Calu3 (cell line): ENCODE results near the gene CHST8. TPM values are rescaled to one million over a fixed set of nuclear protein-coding genes. Genes with fewer than 3 reads are reported as not detected.

ENCODE experiments used
- BruUV-seq: library from RNA; stranded (reverse); fragments of 400-500 nt; replicated peaks from 2 replicates; lab custom pipeline; 2021; lab: Mats Ljungman, UMichigan
- CTCF ChIA-PET: fragments of 300-600 bp; sonication (Branson Sonifier 250); formaldehyde crosslinking; loops from one replicate; lab custom pipeline; 2022; ENCODE audit warnings: antibody characterized with exemption; lab: Charles Lee
- DNase-seq: peaks from one replicate; pipeline ENCODE4 v3.0.0; 2022
- H3K27ac Mint-ChIP-seq: one replicate; pipeline ENCODE4 v1.8.0; 2022; ENCODE audit warnings: mixed read lengths; ENCODE audit not compliant: unreplicated experiment
- H3K27me3 Mint-ChIP-seq: one replicate; pipeline ENCODE4 v1.8.0; 2022; ENCODE audit warnings: mixed read lengths; ENCODE audit not compliant: unreplicated experiment
- H3K36me3 Mint-ChIP-seq: one replicate; pipeline ENCODE4 v1.8.0; 2022; ENCODE audit warnings: mild to moderate bottlenecking, moderate library complexity, mixed read lengths; ENCODE audit not compliant: insufficient read depth, unreplicated experiment
- H3K4me1 Mint-ChIP-seq: one replicate; pipeline ENCODE4 v1.8.0; 2022; ENCODE audit warnings: mild to moderate bottlenecking, low read depth, mixed read lengths; ENCODE audit not compliant: unreplicated experiment
- H3K4me3 Mint-ChIP-seq: one replicate; pipeline ENCODE4 v1.8.0; 2022; ENCODE audit warnings: mild to moderate bottlenecking, low read depth, moderate library complexity, mixed read lengths; ENCODE audit not compliant: unreplicated experiment
- H3K9me3 Mint-ChIP-seq: one replicate; pipeline ENCODE4 v1.8.0; 2022; ENCODE audit warnings: low read depth, mixed read lengths; ENCODE audit not compliant: unreplicated experiment
- CTCF ChIP-seq: fragments of 200-600 bp; IDR thresholded peaks from one replicate; pipeline ENCODE4 v1.8.0; 2022; ENCODE audit warnings: antibody characterized with exemption; ENCODE audit not compliant: unreplicated experiment
- intact Hi-C: fragments of 100-400 bp; cut with micrococcal nuclease; formaldehyde crosslinking; loops from one replicate; pipeline ENCODE4 v1.10.0; 2022; ENCODE audit not compliant: unreplicated experiment
- total RNA-seq: library from RNA; stranded (reverse); gene quantifications from 2 replicates; pipeline ENCODE4 v1.2.3, GENCODE V29; 2022

Gene CHST8
- total RNA-seq, 1 experiment from 2014 or later, result not detected

DNA sequence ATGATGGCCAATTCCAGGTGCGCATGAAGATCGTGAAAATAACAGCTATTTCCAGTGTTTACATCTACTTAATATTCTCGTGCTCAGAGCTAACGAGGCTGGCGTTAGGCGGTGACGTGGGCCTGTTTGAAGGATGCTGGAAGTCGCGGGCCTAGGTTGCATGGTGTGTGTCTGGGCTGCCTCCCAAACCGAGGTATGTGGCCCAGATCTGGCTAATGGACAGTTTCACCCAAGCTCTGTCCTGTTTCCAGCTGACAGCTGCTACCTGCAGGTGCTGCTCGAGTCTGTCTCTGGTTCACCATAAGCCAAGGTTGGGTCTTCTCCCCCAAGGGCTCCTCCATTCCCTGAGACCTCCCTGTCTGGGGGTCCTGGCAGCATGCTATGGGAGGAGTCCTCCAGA is 134.4 kb downstream of the CHST8 start:
- H3K27ac Mint-ChIP-seq, result no peak overlapping the region
- CTCF ChIA-PET, result interaction anchor here (1.2 to 1.4 kb wide), 2 partner anchors 13 to 325 kb away, joined by 3 read pairs; no protein-coding TSS in a partner anchor
- intact Hi-C loops, result no loop called here
- H3K9me3 Mint-ChIP-seq, result no peaks in the 10 kb centered on the region
- H3K4me3 Mint-ChIP-seq, result no peak overlapping the region
- H3K4me1 Mint-ChIP-seq, result peaks cover 8% of the 10 kb centered on the region
- H3K36me3 Mint-ChIP-seq, result no peaks in the 10 kb centered on the region
- TF ChIP-seq CTCF, result no peak
- BruUV-seq, result no TSS peak
- peaks cover 89% of the 10 kb centered on the region for H3K27me3 Mint-ChIP-seq
- DNase-seq, result no peak

- no TSS peak for BruUV-seq
- Mint-ChIP-seq H3K9me3 (no peaks in the 10 kb centered on the region), H3K27me3 (peaks cover 94% of the 10 kb centered on the region), H3K27ac (no peak overlapping the region), H3K36me3 (no peaks in the 10 kb centered on the region), H3K4me3 (no peak overlapping the region), H3K4me1 (peaks cover 8% of the 10 kb centered on the region)
- TF ChIP-seq CTCF, result no peak
- DNase-seq, result no peak
- intact Hi-C loops, result no loop called here
- CTCF ChIA-PET, result interaction anchor here (0.8 to 1.3 kb wide), 2 partner anchors 9 to 523 kb away, joined by 3 read pairs; no protein-coding TSS in a partner anchor
These were observed 136.8 kb downstream of the CHST8 start for GRCh38 chr19:33758541-33759013.

GRCh38 chr19:33759356-33759755 is 137.6 kb downstream of the CHST8 start:
- Mint-ChIP-seq H3K27ac (no peak overlapping the region), H3K4me1 (peaks cover 8% of the 10 kb centered on the region), H3K27me3 (peaks cover 94% of the 10 kb centered on the region), H3K36me3 (no peaks in the 10 kb centered on the region), H3K4me3 (no peak overlapping the region), H3K9me3 (no peaks in the 10 kb centered on the region)
- no TSS peak for BruUV-seq
- TF ChIP-seq CTCF, result no peak
- no peak for DNase-seq
- CTCF ChIA-PET, result interaction anchor here (0.8 kb wide), 1 partner anchor 524 kb away, joined by 3 read pairs; no protein-coding TSS in a partner anchor
- intact Hi-C loops, result no loop called here

- BruUV-seq, result no TSS peak
- Mint-ChIP-seq H3K27me3 (peaks cover 98% of the 10 kb centered on the region), H3K4me3 (no peak overlapping the region), H3K9me3 (no peaks in the 10 kb centered on the region), H3K27ac (no peak overlapping the region), H3K36me3 (no peaks in the 10 kb centered on the region), H3K4me1 (peaks cover 3% of the 10 kb centered on the region)
- no peak for TF ChIP-seq CTCF
- intact Hi-C loops, result no loop called here
- no peak for DNase-seq
- CTCF ChIA-PET, result interaction anchor here (0.6 to 0.9 kb wide), 2 partner anchors 183 to 333 kb away, joined by 3 to 4 read pairs; no protein-coding TSS in a partner anchor
These were observed 142.0 kb downstream of the CHST8 start for GRCh38 chr19:33763633-33764371.
